Upper lobe of left lung (tissue), 6 donors: ENCODE results near the gene CR1L. TPM values are rescaled to one million over a fixed set of nuclear protein-coding genes. Genes with fewer than 3 reads are reported as not detected.
"Not testable (repeated sequence)": the region's sequence is repeated elsewhere in the genome, so short reads cannot be mapped to it uniquely, and the experiment has no call there.

Experiments
- ATAC-seq, 2 donors: fragments of 200-7000 bp; cut with Tn5 transposase; one replicate each; pipeline ENCODE4 v1.9.1; 2022; ENCODE audit warnings: mild to moderate bottlenecking in 2 of 2, moderate library complexity in 2 of 2; ENCODE audit not compliant: low FRiP score in 2 of 2
- DNase-seq, 2 donors: peaks; one replicate each; pipeline ENCODE4 v3.0.0-alpha.2; 2019 to 2020
- H3K27ac ChIP-seq, 4 donors: fragments of 200-600 bp; sonication (generic); one replicate each; pipeline ENCODE4 v1.5.1; 2016 to 2019
- H3K27me3 ChIP-seq, 4 donors: fragments of 200-600 bp; sonication (generic); one replicate each; pipeline ENCODE4 v1.5.1; 2017 to 2019
- H3K36me3 ChIP-seq, 4 donors: fragments of 200-600 bp; sonication (generic); one replicate each; pipeline ENCODE4 v1.5.1; 2016 to 2019
- H3K4me1 ChIP-seq, 4 donors: fragments of 200-600 bp; sonication (generic); one replicate each; pipeline ENCODE4 v1.5.1; 2018 to 2019
- H3K4me3 ChIP-seq, 4 donors: fragments of 200-600 bp; sonication (generic); one replicate each; pipeline ENCODE4 v1.5.1; 2017 to 2019; ENCODE audit warnings: mild to moderate bottlenecking in 2 of 4, moderate library complexity in 1 of 4
- H3K9me3 ChIP-seq, 4 donors: fragments of 200-600 bp; sonication (generic); one replicate each; pipeline ENCODE4 v1.5.1; 2018 to 2019
- CTCF ChIP-seq, 6 experiments: fragments of 450-650 bp in 4 of 6; fragments of 200-600 bp in 2 of 6; sonication (generic) in 2 of 6; IDR thresholded peaks; one replicate each; pipeline ENCODE4 v1.5.1; 2016 to 2019; ENCODE audit warnings: antibody characterized with exemption in 6 of 6
- EP300 ChIP-seq, 4 donors: sonication (generic); formaldehyde crosslinking; IDR thresholded peaks; one replicate each; pipeline ENCODE4 v1.5.1; 2017; ENCODE audit warnings: antibody characterized with exemption in 4 of 4, control low read depth in 2 of 4
- POLR2A ChIP-seq, 4 donors: fragments of 450-650 bp; IDR thresholded peaks; one replicate each; pipeline ENCODE4 v1.5.1; 2016 to 2017; ENCODE audit warnings: antibody characterized with exemption in 4 of 4, mild to moderate bottlenecking in 2 of 4
- POLR2AphosphoS5 ChIP-seq, 2 donors: sonication (generic); formaldehyde crosslinking; IDR thresholded peaks; one replicate each; pipeline ENCODE4 v1.5.1; 2017; ENCODE audit warnings: antibody characterized with exemption in 2 of 2
- WGBS, 2 donors: methylation state at CpG; one replicate each; pipeline ENCODE4 v1.1.5; 2017 to 2018; 5-methylcytosine and 5-hydroxymethylcytosine counted together
- total RNA-seq, 6 donors: library from RNA; depleted of rRNA in 4 of 6; stranded (reverse); fragments of >200 nt in 4 of 6; gene quantifications; one replicate each; pipeline versions ENCODE4 v1.1.0 to v1.2.1, GENCODE V29; 2016 to 2021
- donor health status: DM: no; HTN: no; CAD: no; lungs with moderate emphysema.
- donor health status: DM: no; HTN: yes; CAD: no; lungs with severe emphysema.

CR1L gene
- total RNA-seq, 6 donors from 2014 or later: 0.30 to 1.0 TPM; not detected in 4

GRCh38 chr1:207651583-207651982 is 6.7 kb downstream of the CR1L start:
- TF ChIP-seq EP300 (IDR thresholded peaks at IDR 0.05): no peak
- no peak for TF ChIP-seq POLR2AphosphoS5 (IDR thresholded peaks at IDR 0.05)
- no peak for TF ChIP-seq POLR2A (IDR thresholded peaks at IDR 0.05)
- TF ChIP-seq CTCF (IDR thresholded peaks at IDR 0.05): no peak
- H3K9me3 ChIP-seq: no peaks in the 10 kb centered on the region
- WGBS, 2 donors: 74 to 75% methylated on average over 1 of the region's 1 CpG
- ATAC-seq (no peak), DNase-seq (no peak)
- H3K4me1 ChIP-seq: no peaks in the 10 kb centered on the region
- H3K36me3 ChIP-seq: no peaks in the 10 kb centered on the region
- H3K27ac ChIP-seq: no peak overlapping the region
- H3K4me3 ChIP-seq: no peak overlapping the region
- H3K27me3 ChIP-seq: no peaks in the 10 kb centered on the region

- no peak for DNase-seq
- TF ChIP-seq POLR2AphosphoS5 (IDR thresholded peaks at IDR 0.05) (no peak), POLR2A (IDR thresholded peaks at IDR 0.05) (no peak), CTCF (IDR thresholded peaks at IDR 0.05) (no peak), EP300 (IDR thresholded peaks at IDR 0.05) (no peak)
- whole genome bisulfite sequencing, 2 donors: 53 to 55% methylated on average over 2 of the region's 2 CpGs
Observed at GRCh38 chr1:207654320-207654719, 9.4 kb downstream of the CR1L start.

GRCh38 chr1:207658408-207658807 is 13.5 kb downstream of the CR1L start:
- H3K27me3 ChIP-seq: no peaks in the 10 kb centered on the region
- ATAC-seq (peak in 1 of 2 donors; percentile 15), DNase-seq (no peak)
- no peak overlapping the region for H3K4me3 ChIP-seq
- TF ChIP-seq EP300 (IDR thresholded peaks at IDR 0.05): no peak
- TF ChIP-seq POLR2AphosphoS5 (IDR thresholded peaks at IDR 0.05): no peak
- no peak for TF ChIP-seq POLR2A (IDR thresholded peaks at IDR 0.05)
- no peak for TF ChIP-seq CTCF (IDR thresholded peaks at IDR 0.05)
- H3K27ac ChIP-seq: no peak overlapping the region
- no peaks in the 10 kb centered on the region for H3K4me1 ChIP-seq
- no peaks in the 10 kb centered on the region for H3K36me3 ChIP-seq
- WGBS, 2 donors: 88 to 92% methylated on average over 6 to 7 of the region's 7 CpGs
- H3K9me3 ChIP-seq: peaks cover 0 to 4% (median 0%) of the 10 kb centered on the region in 4 donors

More at GRCh38 chr1:207654320-207654719, 9.4 kb downstream of the CR1L start:
- no peak overlapping the region for H3K27ac ChIP-seq
- H3K9me3 ChIP-seq: no peaks in the 10 kb centered on the region
- no peaks in the 10 kb centered on the region for H3K36me3 ChIP-seq
- H3K4me3 ChIP-seq: no peak overlapping the region
- no peak for ATAC-seq
- H3K27me3 ChIP-seq: no peaks in the 10 kb centered on the region
- H3K4me1 ChIP-seq: no peaks in the 10 kb centered on the region

GRCh38 chr1:207658904-207659485 is 14.1 kb downstream of the CR1L start:
- H3K4me1 ChIP-seq: no peaks in the 10 kb centered on the region
- no peak overlapping the region for H3K4me3 ChIP-seq
- peak in 1 of 2 donors; percentile 46 for ATAC-seq
- H3K36me3 ChIP-seq: no peaks in the 10 kb centered on the region
- WGBS, 2 donors: 89% methylated on average over 6 to 9 of the region's 9 CpGs
- H3K27ac ChIP-seq: no peak overlapping the region
- peaks cover 0 to 4% (median 0%) of the 10 kb centered on the region in 4 donors for H3K9me3 ChIP-seq
- no peak for TF ChIP-seq EP300 (IDR thresholded peaks at IDR 0.05)
- no peak for TF ChIP-seq POLR2A (IDR thresholded peaks at IDR 0.05)
- no peak for TF ChIP-seq POLR2AphosphoS5 (IDR thresholded peaks at IDR 0.05)
- no peak for TF ChIP-seq CTCF (IDR thresholded peaks at IDR 0.05)
- DNase-seq: no peak
- H3K27me3 ChIP-seq: no peaks in the 10 kb centered on the region

- TF ChIP-seq POLR2AphosphoS5 (IDR thresholded peaks at IDR 0.05) (no peak), POLR2A (IDR thresholded peaks at IDR 0.05) (no peak), CTCF (IDR thresholded peaks at IDR 0.05) (no peak), EP300 (IDR thresholded peaks at IDR 0.05) (no peak)
- ATAC-seq: no peak
- H3K27me3 ChIP-seq: no peaks in the 10 kb centered on the region
- WGBS, 2 donors: 65 to 75% methylated on average over 9 to 10 of the region's 10 CpGs
- DNase-seq: no peak
- H3K4me3 ChIP-seq: no peak overlapping the region
- H3K36me3 ChIP-seq: no peaks in the 10 kb centered on the region
- H3K9me3 ChIP-seq: peaks cover 0 to 4% (median 0%) of the 10 kb centered on the region in 4 donors
- H3K27ac ChIP-seq: no peak overlapping the region
- H3K4me1 ChIP-seq: no peaks in the 10 kb centered on the region
Observed at GRCh38 chr1:207659545-207660153, 14.7 kb downstream of the CR1L start.

- H3K9me3 ChIP-seq, H3K4me3 ChIP-seq, ATAC-seq, DNase-seq, H3K27me3 ChIP-seq, H3K27ac ChIP-seq, H3K36me3 ChIP-seq, H3K4me1 ChIP-seq: not testable (repeated sequence)
- WGBS, 2 donors: 86 to 90% methylated on average over 1 to 2 of the region's 2 CpGs
Observed at GRCh38 chr1:207661420-207661819, 16.5 kb downstream of the CR1L start.
